Lower lobe of right lung (tissue), 2 donors: ENCODE results near the gene AFG1L. TPM values are rescaled to one million over a fixed set of nuclear protein-coding genes. Genes with fewer than 3 reads are reported as not detected.
"Not testable (repeated sequence)": the region's sequence is repeated elsewhere in the genome, so short reads cannot be mapped to it uniquely, and the experiment has no call there.

ENCODE experiments used
- ATAC-seq, 2 donors: fragments of 200-7000 bp; cut with Tn5 transposase; one replicate each; pipeline ENCODE4 v1.9.1; 2020 to 2022; ENCODE audit warnings: mild to moderate bottlenecking in 2 of 2, moderate library complexity in 2 of 2
- DNase-seq: peaks from one replicate; pipeline ENCODE4 v3.0.0-alpha.2; 2020
- H3K27ac ChIP-seq: fragments of 200-600 bp; one replicate; pipeline ENCODE4 v1.8.0; 2022
- H3K27me3 ChIP-seq: fragments of 200-600 bp; one replicate; pipeline ENCODE4 v1.8.0; 2022; ENCODE audit warnings: low read depth
- H3K36me3 ChIP-seq: fragments of 200-600 bp; one replicate; pipeline ENCODE4 v1.8.0; 2022; ENCODE audit warnings: mild to moderate bottlenecking
- H3K4me1 ChIP-seq: fragments of 200-600 bp; one replicate; pipeline ENCODE4 v1.8.0; 2022
- H3K4me3 ChIP-seq: fragments of 200-600 bp; one replicate; pipeline ENCODE4 v1.8.0; 2022; ENCODE audit warnings: mild to moderate bottlenecking
- H3K9me3 ChIP-seq: fragments of 200-600 bp; one replicate; pipeline ENCODE4 v1.8.0; 2022
- CTCF ChIP-seq: fragments of 200-600 bp; IDR thresholded peaks from one replicate; pipeline ENCODE4 v1.8.0; 2022; ENCODE audit warnings: antibody characterized with exemption, mild to moderate bottlenecking
- intact Hi-C: fragments of 100-400 bp; cut with DNase I; formaldehyde crosslinking; loops from one replicate; pipeline ENCODE4 v1.11.0; 2022
- total RNA-seq: library from RNA; stranded (reverse); fragmentation: NEBNext Ultra II Directional; extraction: Animal tissue kit (Norgen Biotek cat#: 25700); gene quantifications from one replicate; pipeline ENCODE4 v1.2.1, GENCODE V29; 2021
- donor health status: DM: no; HTN: yes; CAD: no; lungs with severe emphysema.

The AFG1L gene
- total RNA-seq, 1 donor from 2014 or later, result 7.4 TPM

GRCh38 chr6:108277831-108278230, 17.0 kb upstream of the AFG1L start:
- Histone ChIP-seq H3K27me3 (no peaks in the 10 kb centered on the region), H3K27ac (no peak overlapping the region), H3K4me3 (no peak overlapping the region), H3K4me1 (no peaks in the 10 kb centered on the region), H3K9me3 (no peaks in the 10 kb centered on the region), H3K36me3 (no peaks in the 10 kb centered on the region)
- ATAC-seq, result no peak
- intact Hi-C loops, result no loop called here
- TF ChIP-seq CTCF, result no peak
- DNase-seq, result no peak

GRCh38 chr6:108285381-108285780, 9.5 kb upstream of the AFG1L start:
- no peak for DNase-seq
- no peak overlapping the region for H3K4me3 ChIP-seq
- ATAC-seq, result no peak
- H3K27me3 ChIP-seq, result no peaks in the 10 kb centered on the region
- intact Hi-C loops, result no loop called here
- H3K36me3 ChIP-seq, result no peaks in the 10 kb centered on the region
- TF ChIP-seq CTCF, result no peak
- no peaks in the 10 kb centered on the region for H3K9me3 ChIP-seq
- H3K4me1 ChIP-seq, result no peaks in the 10 kb centered on the region
- H3K27ac ChIP-seq, result no peak overlapping the region

GRCh38 chr6:108286366-108286765, 8.5 kb upstream of the AFG1L start:
- ATAC-seq, result no peak
- no peak for TF ChIP-seq CTCF
- Histone ChIP-seq H3K9me3 (no peaks in the 10 kb centered on the region), H3K4me3 (no peak overlapping the region), H3K27me3 (no peaks in the 10 kb centered on the region), H3K27ac (no peak overlapping the region), H3K36me3 (no peaks in the 10 kb centered on the region), H3K4me1 (no peaks in the 10 kb centered on the region)
- no peak for DNase-seq
- intact Hi-C loops, result no loop called here

GRCh38 chr6:108287373-108287772, 7.5 kb upstream of the AFG1L start:
- Histone ChIP-seq H3K27ac (no peak overlapping the region), H3K9me3 (no peaks in the 10 kb centered on the region), H3K27me3 (no peaks in the 10 kb centered on the region), H3K36me3 (no peaks in the 10 kb centered on the region), H3K4me3 (no peak overlapping the region), H3K4me1 (no peaks in the 10 kb centered on the region)
- DNase-seq (no peak), ATAC-seq (no peak)
- TF ChIP-seq CTCF, result no peak
- intact Hi-C loops, result no loop called here

- intact Hi-C loops, result no loop called here
- Histone ChIP-seq H3K27me3 (no peaks in the 10 kb centered on the region), H3K36me3 (no peaks in the 10 kb centered on the region), H3K4me3 (no peak overlapping the region), H3K9me3 (no peaks in the 10 kb centered on the region), H3K4me1 (no peaks in the 10 kb centered on the region), H3K27ac (no peak overlapping the region)
- no peak for ATAC-seq
- no peak for TF ChIP-seq CTCF
- DNase-seq, result no peak
Observed at GRCh38 chr6:108288742-108289141, 6.1 kb upstream of the AFG1L start.

- intact Hi-C loops, result no loop called here
- TF ChIP-seq CTCF, result no peak
Observed at GRCh38 chr6:108291091-108291490, 3.8 kb upstream of the AFG1L start.

GRCh38 chr6:108292561-108292960, 2.3 kb upstream of the AFG1L start:
- H3K27me3 ChIP-seq, H3K27ac ChIP-seq, H3K9me3 ChIP-seq, DNase-seq, ATAC-seq, H3K36me3 ChIP-seq, H3K4me3 ChIP-seq, H3K4me1 ChIP-seq, intact Hi-C loops: not testable (repeated sequence)

More at GRCh38 chr6:108291091-108291490, 3.8 kb upstream of the AFG1L start:
- no peaks in the 10 kb centered on the region for H3K9me3 ChIP-seq
- DNase-seq (no peak), ATAC-seq (no peak)
- H3K27ac ChIP-seq, result no peak overlapping the region
- H3K4me1 ChIP-seq, result peaks cover 7% of the 10 kb centered on the region
- no peak overlapping the region for H3K4me3 ChIP-seq
- H3K27me3 ChIP-seq, result no peaks in the 10 kb centered on the region
- no peaks in the 10 kb centered on the region for H3K36me3 ChIP-seq
